HG02678 (cell line): ENCODE data around the gene ABI3BP.

Experiments used
- ATAC-seq: cut with Tn5 transposase; IDR thresholded peaks from one replicate; pipeline ENCODE4 v1.9.1; 2021; ENCODE audit warnings: mild to moderate bottlenecking, moderate library complexity; ENCODE audit not compliant: unreplicated experiment

The ABI3BP gene

DNA sequence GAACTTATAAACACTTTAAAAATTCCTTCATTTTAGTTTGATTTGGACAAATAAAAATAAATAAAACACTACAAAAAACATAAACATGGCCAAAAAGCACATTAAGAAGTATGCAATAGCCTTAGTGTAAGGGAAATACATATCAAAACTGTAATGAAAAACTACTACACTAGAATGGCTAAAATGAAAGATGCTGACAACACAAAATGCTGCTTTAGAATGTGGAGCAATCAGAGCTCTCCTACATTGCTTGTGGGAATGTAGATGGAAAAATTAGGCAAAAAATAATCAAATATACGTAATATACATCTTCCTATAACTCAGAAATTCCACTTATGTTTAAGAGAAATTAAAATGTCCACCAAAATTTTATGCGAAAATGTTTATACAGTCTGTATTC is 96.2 kb downstream of the ABI3BP start:
- ATAC-seq: no peak

DNA sequence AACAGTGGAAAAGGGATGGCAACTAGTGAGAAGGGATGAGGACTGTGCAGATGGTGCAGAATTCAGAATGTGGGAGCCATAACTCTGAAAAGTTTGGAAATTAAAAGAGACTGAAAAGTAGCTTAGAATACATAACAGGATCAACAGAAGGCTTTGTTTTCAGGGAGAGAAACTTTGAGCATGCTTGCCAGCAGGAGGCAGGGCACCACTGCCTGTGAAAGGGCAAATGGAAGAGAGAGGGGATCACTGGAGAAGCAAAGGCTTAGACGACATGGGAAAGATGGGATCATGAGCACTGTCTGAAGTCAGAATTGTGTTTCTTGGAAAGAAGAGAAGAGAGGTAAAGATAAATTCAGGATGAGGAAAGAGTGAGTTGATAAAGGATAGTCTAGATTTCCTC is 99.6 kb downstream of the ABI3BP start:
- no peak for ATAC-seq

DNA sequence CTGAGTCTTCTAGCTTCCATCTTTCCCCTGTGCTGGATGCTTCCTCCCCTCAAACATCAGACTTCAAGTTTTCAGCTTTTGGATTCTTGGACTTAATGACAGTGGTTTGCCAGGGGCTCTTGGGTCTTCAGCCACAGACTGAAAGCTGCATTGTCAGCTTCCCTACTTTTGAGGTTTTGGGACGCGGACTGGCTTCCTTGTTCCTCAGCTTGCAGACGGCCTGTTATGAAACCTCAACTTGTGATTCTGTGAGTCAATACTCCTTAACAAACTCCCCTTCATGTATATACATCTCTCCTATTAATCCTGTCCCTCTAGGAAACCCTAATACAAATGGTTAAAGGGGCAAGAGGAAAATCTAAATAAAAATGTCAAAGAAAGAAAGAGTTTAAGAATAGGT is 100.1 kb downstream of the ABI3BP start:
- no peak for ATAC-seq

- no peak for ATAC-seq
Measured at GRCh38 chr3:100891827-100892226, 101.4 kb downstream of the ABI3BP start.

DNA sequence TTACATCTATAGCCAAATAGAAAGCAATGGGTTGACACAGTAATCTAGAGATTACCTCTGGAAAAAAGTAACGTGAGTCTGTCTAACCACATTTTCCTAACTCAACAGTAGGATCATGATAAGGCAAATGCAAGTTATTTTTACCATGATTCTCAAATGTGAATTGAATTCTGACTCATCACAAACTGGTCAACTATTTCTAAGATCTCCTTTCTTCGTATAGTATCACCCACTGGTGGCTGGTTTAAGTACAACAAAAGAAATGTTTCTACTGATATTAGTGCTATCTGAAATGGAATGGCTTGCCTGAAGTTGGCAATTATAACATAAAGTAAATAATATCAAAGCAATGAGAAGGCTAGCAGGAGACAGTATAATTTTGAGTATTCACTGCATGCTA is 102.2 kb downstream of the ABI3BP start:
- no peak for ATAC-seq

- ATAC-seq: no peak
Measured at GRCh38 chr3:100888881-100889280, 104.3 kb downstream of the ABI3BP start.

DNA sequence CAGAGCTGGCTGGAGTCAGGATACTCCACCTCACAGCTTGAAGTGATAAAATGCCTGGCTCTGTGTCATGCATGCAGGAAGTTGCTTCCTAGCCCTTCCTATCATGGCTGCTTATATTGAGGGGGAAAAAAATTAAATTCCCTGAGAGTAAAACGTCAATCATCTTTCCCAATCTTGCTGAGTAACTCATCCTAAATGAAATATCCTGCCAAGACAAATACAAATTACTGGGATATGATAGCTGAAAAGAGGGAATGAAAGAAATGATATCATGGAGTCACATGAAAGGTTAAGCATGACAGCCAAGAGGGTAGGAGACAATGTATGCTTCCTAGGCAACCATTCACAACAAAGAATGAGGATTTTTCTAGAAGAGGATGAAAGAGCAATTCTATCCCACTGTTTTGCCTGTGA is 110.6 kb downstream of the ABI3BP start:
- ATAC-seq: no peak

- ATAC-seq: no peak
Measured at GRCh38 chr3:100880845-100881244, 112.4 kb downstream of the ABI3BP start.

- ATAC-seq: no peak
Measured at GRCh38 chr3:100880072-100880471, 113.1 kb downstream of the ABI3BP start.

DNA sequence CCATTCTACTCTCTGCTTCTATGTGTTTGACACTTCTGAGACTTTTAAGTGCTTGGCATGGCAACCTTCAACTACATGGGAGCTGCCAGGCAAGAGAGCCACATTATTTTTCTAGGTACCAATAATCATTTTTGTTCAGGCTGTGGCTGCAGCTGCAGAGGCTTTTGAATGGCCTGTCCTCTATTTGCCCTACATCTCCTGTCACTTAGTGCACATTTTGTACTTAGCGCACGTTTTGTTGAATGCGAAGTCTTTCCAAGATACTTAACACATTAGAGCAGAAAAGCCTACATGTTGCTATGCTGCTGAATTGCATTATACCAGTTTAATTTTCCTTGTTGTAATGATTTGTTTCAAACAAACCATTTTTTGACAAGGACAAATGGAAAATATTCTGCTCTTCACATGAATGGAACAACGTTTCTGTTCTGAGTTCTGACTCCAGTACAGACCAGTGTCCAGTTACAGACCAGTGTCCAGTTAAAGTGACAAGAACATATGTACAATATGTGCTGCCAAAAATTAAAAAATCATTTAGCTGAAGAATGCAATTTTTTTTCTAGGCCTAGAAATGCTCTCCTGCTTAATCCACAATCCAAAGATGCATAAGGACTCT is 113.9 kb downstream of the ABI3BP start:
- no peak for ATAC-seq

DNA sequence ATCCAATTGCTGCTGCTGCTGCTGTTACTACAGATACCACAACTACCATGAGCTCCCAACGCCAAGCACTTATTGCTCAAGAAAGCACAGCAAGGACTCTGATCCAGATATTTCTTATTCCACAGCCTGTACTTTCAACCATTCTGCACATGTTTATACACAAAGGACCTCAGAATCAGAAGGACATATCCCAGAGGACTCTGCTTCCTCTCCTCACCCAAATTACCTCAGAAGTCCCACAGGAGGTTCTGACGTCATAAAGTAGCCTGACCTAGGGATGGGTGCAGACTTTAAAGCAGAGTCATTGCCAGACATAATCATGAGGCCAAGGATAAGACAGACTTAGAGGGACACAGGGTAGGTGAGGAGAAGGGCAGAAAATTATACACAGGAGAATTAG is 115.9 kb downstream of the ABI3BP start:
- ATAC-seq: no peak

DNA sequence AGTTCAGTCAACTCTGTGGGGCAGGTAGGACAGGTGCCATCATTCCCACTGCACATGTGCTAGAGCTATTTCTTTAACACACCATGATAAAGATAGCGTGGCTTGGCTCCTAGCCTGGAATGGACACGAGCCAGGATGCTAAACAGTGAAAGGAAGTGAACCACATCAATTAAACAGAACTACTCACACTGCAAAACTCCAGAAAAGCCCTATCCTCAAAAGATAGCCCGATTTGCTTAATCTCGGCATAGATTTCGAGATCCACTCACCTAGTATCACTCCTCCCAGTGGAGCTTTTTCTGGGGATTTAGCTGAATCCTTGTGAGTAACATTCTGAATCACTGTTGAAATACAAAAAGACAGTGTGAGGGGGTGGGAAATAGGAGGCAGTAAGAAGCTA is 118.0 kb downstream of the ABI3BP start:
- no peak for ATAC-seq

DNA sequence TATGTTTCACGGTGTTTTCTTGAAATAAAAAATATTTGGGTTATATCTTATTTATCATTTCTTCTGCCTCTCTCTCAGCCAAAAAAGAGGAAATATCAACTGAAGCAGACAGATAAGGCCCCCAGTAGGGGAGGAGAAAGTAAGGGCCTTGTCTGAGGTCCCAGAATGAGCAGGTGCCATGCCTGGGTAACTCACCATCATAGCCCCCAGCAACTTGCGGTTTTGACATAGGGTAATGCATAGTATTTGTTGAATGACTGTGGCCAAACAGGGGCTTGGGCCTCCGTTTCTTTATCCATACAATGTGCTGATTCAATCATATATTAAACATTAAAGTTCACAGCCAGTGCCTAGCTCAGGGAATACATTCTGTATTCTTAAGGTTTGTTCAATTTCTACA is 119.6 kb downstream of the ABI3BP start:
- ATAC-seq: no peak

- no peak for ATAC-seq
Measured at GRCh38 chr3:100871306-100871705, 121.9 kb downstream of the ABI3BP start.

DNA sequence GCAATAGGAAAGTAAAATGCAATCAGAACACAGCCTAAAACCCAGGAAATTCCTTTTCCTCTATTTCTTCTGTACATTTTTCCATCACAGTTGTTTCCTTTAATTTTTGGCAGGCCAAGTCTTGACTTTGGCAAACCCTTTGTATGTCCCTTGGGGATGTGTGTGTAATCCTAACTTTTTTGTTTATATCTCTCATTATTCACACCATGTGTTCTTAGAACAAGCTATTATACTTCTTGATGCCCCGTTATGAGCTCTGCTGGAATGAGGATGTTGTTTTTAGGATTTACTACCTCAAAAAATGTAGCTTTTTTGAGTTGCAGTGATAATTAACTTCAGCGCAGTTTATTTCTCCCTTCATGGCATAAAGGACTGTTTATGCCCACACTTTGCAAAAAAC is 123.4 kb downstream of the ABI3BP start:
- no peak for ATAC-seq

GRCh38 chr3:100868894-100869293 is 124.3 kb downstream of the ABI3BP start:
- ATAC-seq: no peak

- no peak for ATAC-seq
Measured at GRCh38 chr3:100868096-100868495, 125.1 kb downstream of the ABI3BP start.

DNA sequence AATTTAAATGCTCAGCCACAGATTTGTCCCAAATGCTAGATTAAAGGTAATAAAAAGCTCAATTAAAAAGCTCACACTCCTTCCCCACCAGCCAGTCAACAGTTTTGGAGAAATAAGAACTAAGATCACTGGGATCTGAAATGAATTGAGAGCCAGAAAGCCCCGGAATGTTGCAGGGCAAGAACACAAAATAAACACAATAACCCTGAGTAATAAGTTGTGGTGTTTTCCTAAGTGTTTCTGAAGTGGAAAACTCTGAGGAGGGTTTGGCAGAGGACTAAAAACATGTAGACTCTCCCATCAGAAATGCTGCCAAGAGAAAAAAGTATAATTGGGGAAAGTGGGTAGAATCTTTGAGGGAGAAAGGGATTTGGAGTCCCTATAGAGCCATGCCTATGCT is 127.8 kb downstream of the ABI3BP start:
- ATAC-seq: no peak

DNA sequence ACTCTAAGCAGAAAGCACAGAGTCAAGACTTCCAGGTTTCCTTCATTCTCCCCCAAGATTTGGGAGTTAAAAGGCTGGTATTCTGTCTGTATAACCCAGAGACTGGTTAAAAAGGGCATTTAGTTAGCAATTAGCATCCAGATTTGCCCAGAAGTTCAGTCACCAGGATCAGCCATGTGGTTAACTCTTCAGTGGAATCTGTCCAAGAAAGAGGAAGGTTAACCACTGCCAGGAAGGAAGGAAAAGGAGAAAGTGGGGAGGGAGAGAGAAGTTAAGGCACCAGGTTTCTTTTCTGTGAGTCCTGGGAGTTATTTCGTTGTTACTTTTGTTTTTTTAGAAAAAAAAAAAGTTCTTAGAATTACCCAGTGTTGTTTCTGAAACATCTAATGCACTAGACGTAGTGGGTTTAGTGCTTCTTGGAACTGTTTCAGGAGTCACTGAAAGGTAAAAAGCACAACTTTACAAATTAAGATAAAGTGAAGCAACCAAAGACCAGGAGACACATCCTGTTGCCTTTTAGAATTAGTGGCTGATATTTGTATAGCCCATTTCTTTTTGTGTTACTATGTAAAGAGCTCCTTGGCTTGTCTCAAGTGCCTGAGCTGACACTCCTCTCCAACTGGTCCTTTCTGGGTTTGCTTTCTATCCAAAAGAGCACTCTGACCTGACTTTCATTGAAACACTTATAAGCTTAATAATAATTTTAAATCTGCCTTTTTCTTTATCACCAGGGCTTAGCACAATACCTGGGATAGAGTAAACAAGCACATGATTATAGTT is 128.6 kb downstream of the ABI3BP start:
- ATAC-seq: no peak

DNA sequence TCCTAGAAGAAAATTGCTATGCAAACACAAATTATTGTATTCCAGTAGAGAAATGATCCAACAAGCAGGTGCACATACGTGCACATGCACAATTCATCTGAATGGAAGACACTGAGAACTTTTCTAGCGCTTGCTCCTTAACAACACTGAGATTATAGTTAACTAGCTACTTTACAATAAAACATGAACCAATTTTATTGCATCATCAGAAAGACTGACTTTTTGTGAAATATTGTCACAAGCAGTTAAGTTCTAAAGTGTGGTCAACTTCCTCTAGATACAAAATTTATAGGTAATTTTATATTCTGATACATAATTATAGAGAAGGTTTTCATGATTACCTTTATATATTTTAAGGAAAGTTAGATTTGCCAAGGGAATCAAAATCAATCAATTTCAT is 135.4 kb downstream of the ABI3BP start:
- no peak for ATAC-seq

GRCh38 chr3:100856821-100857220 is 136.4 kb downstream of the ABI3BP start:
- ATAC-seq: no peak

GRCh38 chr3:100852840-100853239 is 140.4 kb downstream of the ABI3BP start:
- no peak for ATAC-seq

GRCh38 chr3:100850701-100851100 is 142.5 kb downstream of the ABI3BP start:
- no peak for ATAC-seq
